PFSK-1 (cell line): Measurements from ENCODE around the gene ASF1B.

Experiments used
- POLR2AphosphoS5 ChIP-seq: IDR thresholded peaks from 2 replicates; pipeline ENCODE4 v1.6.1; 2012; ENCODE audit warnings: low read depth, mild to moderate bottlenecking, control low read depth, low read length, moderate library complexity
- REST ChIP-seq, 2 experiments: IDR thresholded peaks; 2 replicates each; pipeline versions ENCODE4 v1.6.1 to v1.8.0; 2011 to 2012; ENCODE audit warnings: low read depth in 2 of 2, low read length in 2 of 2, control low read depth in 1 of 2, inconsistent platforms in 1 of 2, mild to moderate bottlenecking in 1 of 2, moderate library complexity in 1 of 2; ENCODE audit not compliant: insufficient read depth in 1 of 2
- SIN3A ChIP-seq: IDR thresholded peaks from 2 replicates; pipeline ENCODE4 v1.6.1; 2012; ENCODE audit warnings: mild to moderate bottlenecking, low read length, moderate library complexity, borderline replicate concordance; ENCODE audit not compliant: insufficient read depth
- TAF1 ChIP-seq: IDR thresholded peaks from 2 replicates; pipeline ENCODE4 v1.6.1; 2012; ENCODE audit warnings: low read length, control low read depth, borderline replicate concordance; ENCODE audit not compliant: insufficient read depth

GRCh38 chr19:14156971-14157717 is 20.8 kb upstream of the ASF1B start:
- TF ChIP-seq POLR2AphosphoS5: no peak
- TF ChIP-seq TAF1: no peak
- no peak for TF ChIP-seq SIN3A
- TF ChIP-seq REST (IDR thresholded peaks at IDR 0.05; ENCODE audit: insufficient read depth in 1 of 2, low read depth in 2 of 2, low read length in 2 of 2): no peak
